Activated CD8-positive, alpha-beta memory T cell treated with anti-CD3 and anti-CD28 coated beads, Interleukin-2, amount 50 U/mL, for 1 hour (primary cell): Measurements from ENCODE around the gene CALD1.

Experiments
- DNase-seq: peaks from one replicate; pipeline ENCODE4 v3.0.0-alpha.2; 2020; ENCODE audit errors: extremely low read depth

Gene CALD1

GRCh38 chr7:135001390-135002165 lies 222.1 kb downstream of the CALD1 start:
- no peak for DNase-seq

GRCh38 chr7:135012229-135012628 lies 232.8 kb downstream of the CALD1 start:
- DNase-seq, result no peak
